Measurements from ENCODE around the gene DENND2C.

The DENND2C gene

GRCh38 chr1:114677691-114678090, 7.8 kb upstream of the DENND2C start:
- DNase-seq = no peak

- no peak for DNase-seq
Measured at GRCh38 chr1:114676115-114676514, 6.3 kb upstream of the DENND2C start.

GRCh38 chr1:114671939-114672275, 2.1 kb upstream of the DENND2C start:
- DNase-seq = no peak

- peak; percentile 15 for DNase-seq
Measured at GRCh38 chr1:114671011-114671938, 1.4 kb upstream of the DENND2C start.

- peak; percentile 65 for DNase-seq
Measured at GRCh38 chr1:114670083-114671010, 498 bp upstream of the DENND2C start.

GRCh38 chr1:114668784-114669561, 876 bp downstream of the DENND2C start:
- DNase-seq = no peak

GRCh38 chr1:114668373-114668772, 1.5 kb downstream of the DENND2C start:
- DNase-seq = no peak

- DNase-seq = no peak
Measured at GRCh38 chr1:114666954-114667353, 2.9 kb downstream of the DENND2C start.

- no peak for DNase-seq
Measured at GRCh38 chr1:114660238-114660637, 9.6 kb downstream of the DENND2C start.

- no peak for DNase-seq
Measured at GRCh38 chr1:114651893-114652292, 18.0 kb downstream of the DENND2C start.

GRCh38 chr1:114648503-114648902, 21.3 kb downstream of the DENND2C start:
- no peak for DNase-seq

- DNase-seq = no peak
Measured at GRCh38 chr1:114641377-114641776, 28.5 kb downstream of the DENND2C start.

GRCh38 chr1:114638910-114639309, 30.9 kb downstream of the DENND2C start:
- DNase-seq = no peak

GRCh38 chr1:114632427-114632826, 37.4 kb downstream of the DENND2C start:
- DNase-seq = no peak

- no peak for DNase-seq
Measured at GRCh38 chr1:114627107-114627506, 42.7 kb downstream of the DENND2C start.

- DNase-seq = no peak
Measured at GRCh38 chr1:114623364-114623763, 46.5 kb downstream of the DENND2C start.

- DNase-seq = no peak
Measured at GRCh38 chr1:114620419-114620818, 49.4 kb downstream of the DENND2C start.

GRCh38 chr1:114618606-114619005, 51.2 kb downstream of the DENND2C start:
- no peak for DNase-seq

- DNase-seq = no peak
Measured at GRCh38 chr1:114610546-114611245, 59.2 kb downstream of the DENND2C start.

GRCh38 chr1:114609826-114610225, 60.0 kb downstream of the DENND2C start:
- DNase-seq = no peak

- DNase-seq = no peak
Measured at GRCh38 chr1:114609026-114609425, 60.8 kb downstream of the DENND2C start.

GRCh38 chr1:114607223-114607622, 62.6 kb downstream of the DENND2C start:
- DNase-seq = no peak
